NCI-H446 treated with DMSO at 0.1 percent for 48 hours (cell line): ENCODE results near the gene FURIN.
A peak's percentile ranks its signal among the peaks of the same experiment; 100 is the strongest.
"Not testable (repeated sequence)": the region's sequence is repeated elsewhere in the genome, so short reads cannot be mapped to it uniquely, and the experiment has no call there.

ENCODE experiments used
- DNase-seq: peaks from one replicate; lab custom pipeline; 2025; lab: John Stamatoyannopoulos, UW

The FURIN gene

DNA sequence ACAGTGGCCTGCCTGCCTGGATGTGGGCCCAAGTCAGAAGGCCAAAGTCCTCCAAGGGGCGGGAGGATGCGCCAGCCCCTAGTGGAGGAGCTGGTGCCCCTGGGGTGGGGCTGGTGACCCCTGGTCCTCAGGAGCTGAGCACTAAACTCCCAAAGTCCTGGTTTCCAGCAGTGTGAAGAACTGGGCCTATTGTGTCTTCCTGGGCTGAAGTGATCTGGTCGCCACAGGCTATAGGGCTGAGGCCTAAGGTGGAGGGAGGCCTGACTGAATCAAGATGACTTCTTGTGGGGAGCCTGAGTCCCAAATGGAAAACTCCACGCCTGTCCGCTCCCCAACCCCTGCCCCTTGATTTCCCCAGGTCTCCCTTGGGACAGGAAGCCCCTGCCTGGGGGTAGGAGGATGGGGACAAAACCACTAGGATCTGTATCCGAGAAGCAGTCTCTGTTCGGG is 15.2 kb downstream of the FURIN start:
- no peak for DNase-seq

DNA sequence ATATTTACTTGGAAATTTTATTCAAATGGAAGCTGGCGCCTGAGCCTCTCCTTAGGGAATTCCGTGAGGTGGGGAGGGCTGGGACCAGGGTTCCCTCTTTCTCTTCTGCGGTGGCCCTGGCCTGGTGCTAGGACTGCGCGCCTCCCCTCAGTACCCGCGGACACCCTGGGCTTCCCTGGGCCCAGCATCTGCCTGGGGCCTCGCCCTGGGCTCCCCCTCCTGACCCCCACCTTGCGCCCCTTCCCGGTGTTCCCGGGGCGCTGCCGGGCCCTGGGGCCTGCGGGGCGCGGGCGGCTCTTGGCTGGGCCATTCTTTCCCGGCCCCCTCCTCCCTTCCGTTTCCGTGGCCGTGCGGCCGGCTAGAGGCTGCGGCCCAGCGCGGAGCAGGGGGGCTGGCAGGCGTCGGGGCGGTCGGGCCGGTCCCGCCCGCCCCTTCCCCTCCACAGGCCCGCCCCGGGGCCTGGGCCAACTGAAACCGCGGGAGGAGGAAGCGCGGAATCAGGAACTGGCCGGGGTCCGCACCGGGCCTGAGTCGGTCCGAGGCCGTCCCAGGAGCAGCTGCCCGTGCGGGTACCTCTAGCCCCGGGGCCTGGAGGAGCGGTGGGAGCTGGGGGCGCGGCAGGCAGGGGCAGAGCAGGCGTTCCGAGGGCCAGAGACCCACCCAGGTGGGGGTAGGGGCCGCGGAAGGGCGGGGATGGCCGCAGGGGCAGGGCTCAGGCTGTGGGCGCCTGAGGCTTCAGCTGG is 15.8 kb downstream of the FURIN start, which contains the start of gene FES:
TSS of gene FES (plus strand) at position 529 of the 743 bp plus-strand sequence. CDS start 542 bp downstream, outside the sequence.
- no peak for DNase-seq

DNA sequence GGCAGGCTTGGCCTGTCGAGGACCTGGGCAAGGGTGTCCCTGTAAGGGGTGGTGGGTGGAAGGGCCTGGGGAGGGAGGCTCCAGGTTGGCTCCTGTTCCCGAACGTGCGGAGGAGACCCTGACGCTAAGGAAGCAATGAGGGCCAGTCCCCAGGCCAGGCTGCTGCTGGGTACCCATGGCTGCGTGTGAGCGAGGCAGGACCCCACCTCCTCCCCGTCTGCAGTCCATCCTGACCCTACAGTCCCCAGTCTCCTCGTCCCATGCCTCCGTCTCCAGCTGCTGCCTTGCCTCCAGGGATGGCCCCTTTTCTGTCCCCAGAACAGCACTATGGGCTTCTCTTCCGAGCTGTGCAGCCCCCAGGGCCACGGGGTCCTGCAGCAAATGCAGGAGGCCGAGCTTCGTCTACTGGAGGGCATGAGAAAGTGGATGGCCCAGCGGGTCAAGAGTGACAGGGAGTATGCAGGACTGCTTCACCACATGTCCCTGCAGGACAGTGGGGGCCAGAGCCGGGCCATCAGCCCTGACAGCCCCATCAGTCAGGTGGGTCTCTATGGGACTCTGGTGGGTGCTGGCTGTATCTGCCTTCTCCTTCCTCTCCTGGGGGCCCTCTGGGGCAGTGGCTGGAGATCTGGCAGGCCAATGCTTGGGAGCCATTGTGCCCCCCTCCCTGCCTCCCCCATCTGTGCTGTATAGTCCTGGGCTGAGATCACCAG is 16.5 kb downstream of the FURIN start:
- no peak for DNase-seq

DNA sequence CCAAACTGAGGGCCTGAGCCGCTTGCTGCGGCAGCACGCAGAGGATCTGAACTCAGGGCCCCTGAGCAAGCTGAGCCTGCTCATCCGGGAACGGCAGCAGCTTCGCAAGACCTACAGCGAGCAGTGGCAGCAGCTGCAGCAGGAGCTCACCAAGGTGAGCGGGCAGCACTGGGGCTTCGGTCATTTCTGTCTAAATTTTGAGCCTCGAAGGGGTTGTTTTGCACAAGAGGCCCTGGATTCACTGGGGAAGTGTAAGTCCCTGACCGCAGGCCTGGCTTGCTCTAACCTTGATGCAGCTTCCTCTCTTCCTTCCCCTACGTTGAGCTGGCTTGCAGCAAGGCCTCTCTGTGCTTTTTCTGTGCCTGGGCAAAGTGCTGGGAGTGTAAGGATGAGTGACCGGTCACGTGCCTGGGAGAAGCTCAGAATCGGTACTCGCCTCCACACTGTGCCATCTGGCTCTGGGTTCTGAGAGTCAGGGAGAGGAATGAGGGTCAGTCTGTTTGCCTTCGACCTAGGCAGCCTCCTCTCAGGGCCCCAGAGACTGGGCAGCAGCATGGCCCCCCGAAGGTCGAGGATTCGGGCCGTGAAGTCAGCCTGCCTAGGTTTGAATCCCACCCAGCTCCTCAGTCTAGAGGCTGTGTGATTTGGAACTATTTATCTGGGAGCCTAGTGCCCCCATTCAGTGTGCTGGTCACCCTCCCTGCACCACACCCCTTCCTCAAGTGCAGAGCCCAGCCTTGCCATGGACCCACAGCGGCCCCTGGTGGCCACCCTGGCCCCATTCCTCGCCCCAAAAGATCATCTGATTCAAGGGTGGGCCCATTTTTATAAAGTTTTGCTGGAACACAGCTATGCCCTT is 17.3 kb downstream of the FURIN start:
- no peak for DNase-seq

DNA sequence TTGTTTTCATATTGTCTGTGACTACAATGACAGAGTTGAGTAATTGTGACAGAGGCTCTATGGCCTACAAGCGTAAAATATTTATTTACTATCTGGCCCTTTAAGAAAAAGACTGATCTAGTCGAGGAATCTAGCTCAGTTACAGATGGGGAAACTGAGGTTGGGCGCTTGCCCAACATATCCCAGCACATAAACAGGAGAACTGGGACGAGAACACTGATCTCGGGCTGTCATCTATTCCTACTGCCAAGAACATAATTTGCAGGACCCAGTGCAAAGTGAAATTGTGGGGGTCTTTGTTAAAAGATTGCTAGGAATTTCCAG is 17.9 kb downstream of the FURIN start:
- DNase-seq = no peak

DNA sequence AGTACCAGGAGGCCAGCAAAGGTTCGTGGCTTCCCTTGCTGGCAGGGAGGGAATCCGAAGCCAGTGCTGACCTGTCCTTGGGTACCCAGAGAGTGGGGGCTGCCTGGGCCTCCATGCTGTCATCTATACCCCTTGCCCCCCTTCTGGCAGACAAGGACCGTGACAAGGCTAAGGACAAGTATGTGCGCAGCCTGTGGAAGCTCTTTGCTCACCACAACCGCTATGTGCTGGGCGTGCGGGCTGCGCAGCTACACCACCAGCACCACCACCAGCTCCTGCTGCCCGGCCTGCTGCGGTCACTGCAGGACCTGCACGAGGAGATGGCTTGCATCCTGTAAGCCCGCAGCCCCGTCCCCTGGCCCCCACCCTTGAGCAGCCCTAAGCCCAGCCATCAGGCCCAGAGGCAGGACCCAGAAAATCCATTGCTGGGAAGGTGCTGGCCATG is 18.7 kb downstream of the FURIN start:
- no peak for DNase-seq

DNA sequence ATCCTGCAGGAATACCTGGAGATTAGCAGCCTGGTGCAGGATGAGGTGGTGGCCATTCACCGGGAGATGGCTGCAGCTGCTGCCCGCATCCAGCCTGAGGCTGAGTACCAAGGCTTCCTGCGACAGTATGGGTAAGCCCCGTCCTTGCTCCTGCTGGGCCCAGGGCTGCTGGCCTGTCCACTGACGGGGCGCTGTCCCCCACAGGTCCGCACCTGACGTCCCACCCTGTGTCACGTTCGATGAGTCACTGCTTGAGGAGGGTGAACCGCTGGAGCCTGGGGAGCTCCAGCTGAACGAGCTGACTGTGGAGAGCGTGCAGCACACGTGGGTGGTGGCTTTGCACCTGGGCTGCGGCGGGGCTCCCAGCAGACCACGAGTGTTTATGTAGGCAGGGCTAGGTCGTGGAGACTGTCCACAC is 20.9 kb downstream of the FURIN start:
- DNase-seq = no peak

DNA sequence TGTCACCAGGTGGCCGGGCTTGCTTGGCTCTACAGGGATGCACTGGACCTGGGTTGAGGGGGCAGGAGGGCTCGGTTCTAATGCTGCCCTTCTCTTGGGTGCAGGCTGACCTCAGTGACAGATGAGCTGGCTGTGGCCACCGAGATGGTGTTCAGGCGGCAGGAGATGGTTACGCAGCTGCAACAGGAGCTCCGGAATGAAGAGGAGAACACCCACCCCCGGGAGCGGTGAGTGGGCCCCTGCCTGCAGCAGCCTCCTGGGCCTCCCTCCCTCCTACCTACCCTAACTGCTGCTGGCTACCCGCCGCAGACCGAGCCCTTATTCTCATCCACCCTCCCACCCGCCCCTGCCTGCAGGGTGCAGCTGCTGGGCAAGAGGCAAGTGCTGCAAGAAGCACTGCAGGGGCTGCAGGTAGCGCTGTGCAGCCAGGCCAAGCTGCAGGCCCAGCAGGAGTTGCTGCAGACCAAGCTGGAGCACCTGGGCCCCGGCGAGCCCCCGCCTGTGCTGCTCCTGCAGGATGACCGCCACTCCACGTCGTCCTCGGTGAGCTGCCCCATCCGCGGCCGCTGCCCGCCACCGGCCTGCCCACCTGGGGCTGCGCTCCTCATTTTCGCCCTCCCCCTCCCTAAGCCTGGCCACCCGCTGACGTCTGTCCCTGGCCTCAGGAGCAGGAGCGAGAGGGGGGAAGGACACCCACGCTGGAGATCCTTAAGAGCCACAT is 21.5 kb downstream of the FURIN start:
- DNase-seq = no peak

DNA sequence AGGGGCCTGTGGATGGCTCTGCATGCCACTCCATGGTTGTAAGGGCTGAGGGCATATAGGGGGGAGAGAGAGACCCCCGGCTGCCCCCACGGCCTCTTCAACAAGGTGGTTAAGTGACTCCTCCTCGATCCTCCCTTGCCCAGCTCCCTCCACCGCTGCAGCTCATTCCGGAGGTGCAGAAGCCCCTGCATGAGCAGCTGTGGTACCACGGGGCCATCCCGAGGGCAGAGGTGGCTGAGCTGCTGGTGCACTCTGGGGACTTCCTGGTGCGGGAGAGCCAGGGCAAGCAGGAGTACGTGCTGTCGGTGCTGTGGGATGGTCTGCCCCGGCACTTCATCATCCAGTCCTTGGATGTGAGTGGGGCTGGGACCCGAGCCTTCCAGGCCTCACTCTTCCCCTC is 22.5 kb downstream of the FURIN start:
- no peak for DNase-seq

DNA sequence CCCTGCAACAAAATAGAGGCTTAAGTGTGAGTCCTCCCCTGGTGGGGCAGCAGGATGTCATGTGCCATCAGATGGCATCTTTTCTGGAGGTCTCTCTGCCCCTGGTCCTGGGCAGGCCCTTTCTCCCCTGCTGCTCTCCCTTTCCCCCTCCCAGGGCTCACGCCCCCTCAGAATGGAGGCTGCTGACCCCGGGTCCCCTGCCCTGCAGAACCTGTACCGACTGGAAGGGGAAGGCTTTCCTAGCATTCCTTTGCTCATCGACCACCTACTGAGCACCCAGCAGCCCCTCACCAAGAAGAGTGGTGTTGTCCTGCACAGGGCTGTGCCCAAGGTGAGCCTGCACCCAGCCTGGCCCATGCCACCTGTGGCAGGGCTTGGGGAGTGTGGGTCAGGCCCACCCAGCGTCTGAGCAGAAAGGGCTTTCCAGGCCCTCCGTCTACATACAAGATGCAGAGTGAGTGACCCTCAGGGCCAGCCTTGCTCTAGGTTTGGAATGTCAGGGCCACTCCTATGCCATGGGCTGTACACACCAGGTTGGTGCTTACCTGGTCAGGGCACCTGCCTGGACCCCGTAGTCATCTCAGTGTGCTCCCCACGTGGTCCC is 23.1 kb downstream of the FURIN start:
- DNase-seq = no peak

DNA sequence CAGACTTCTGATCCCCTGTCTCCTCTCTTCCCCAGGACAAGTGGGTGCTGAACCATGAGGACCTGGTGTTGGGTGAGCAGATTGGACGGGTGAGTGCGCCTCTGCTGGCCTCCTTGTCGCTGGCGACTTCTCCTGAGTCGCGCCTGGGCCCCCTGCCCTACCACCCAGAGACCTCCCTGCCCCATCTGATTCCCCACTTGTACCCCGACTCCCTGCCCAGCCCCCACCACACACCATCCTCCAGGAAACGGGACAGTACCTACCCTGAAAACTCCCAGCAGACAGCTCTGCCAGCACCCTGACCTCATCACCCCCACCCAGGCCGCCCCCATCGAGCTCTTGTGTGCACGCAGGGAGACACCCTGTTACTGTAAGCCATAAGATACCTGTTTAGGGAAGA is 23.6 kb downstream of the FURIN start:
- DNase-seq = no peak

DNA sequence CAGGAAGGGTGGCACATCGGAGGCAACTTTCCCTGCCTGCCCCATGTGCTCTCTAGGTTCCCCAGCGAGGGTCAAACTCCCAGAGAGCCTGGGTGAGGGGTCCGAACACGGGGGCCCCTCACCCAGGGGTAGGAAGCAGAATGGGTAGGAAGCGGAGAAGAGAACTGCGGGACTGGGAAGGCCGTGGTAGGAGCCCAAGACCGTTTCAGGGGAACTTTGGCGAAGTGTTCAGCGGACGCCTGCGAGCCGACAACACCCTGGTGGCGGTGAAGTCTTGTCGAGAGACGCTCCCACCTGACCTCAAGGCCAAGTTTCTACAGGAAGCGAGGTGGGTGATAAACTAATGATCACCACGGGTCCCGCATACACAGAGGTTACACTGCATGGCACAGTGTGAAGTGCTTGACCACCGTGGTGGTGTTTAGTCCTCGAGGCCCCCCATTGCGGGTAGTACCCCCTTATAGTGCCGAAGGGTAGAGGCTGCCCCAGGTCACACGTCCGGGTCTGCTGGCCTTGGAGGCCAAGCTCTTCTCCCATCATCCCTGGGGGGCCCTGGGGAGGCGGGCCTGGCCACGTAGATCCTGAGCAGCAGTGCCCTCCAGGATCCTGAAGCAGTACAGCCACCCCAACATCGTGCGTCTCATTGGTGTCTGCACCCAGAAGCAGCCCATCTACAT is 24.2 kb downstream of the FURIN start:
- DNase-seq = no peak

DNA sequence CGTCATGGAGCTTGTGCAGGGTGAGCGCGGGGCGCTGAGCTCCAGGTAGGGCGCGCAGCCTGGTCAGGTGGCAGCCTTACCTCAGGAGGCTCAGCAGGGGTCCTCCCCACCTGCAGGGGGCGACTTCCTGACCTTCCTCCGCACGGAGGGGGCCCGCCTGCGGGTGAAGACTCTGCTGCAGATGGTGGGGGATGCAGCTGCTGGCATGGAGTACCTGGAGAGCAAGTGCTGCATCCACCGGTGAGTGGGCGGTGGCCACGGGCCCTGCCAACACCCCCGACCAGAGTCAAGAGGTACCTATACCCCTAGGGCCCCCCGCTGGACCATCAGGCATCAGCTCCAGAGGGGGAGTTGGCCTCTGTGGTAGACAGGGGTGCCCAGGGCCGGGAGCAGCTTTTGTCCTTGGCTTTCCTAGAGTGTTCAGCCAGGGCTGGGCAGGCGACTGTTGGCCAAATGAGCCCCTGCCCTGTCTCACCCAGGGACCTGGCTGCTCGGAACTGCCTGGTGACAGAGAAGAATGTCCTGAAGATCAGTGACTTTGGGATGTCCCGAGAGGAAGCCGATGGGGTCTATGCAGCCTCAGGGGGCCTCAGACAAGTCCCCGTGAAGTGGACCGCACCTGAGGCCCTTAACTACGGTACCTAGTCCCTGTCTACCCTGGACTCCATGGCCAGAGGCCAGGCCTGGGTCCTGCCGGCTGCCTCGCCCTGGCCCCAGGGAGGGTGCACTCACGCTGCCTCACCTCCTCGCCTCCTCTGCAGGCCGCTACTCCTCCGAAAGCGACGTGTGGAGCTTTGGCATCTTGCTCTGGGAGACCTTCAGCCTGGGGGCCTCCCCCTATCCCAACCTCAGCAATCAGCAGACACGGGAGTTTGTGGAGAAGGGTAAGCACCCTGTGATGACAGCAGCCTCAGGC is 25.0 kb downstream of the FURIN start:
- DNase-seq = no peak

DNA sequence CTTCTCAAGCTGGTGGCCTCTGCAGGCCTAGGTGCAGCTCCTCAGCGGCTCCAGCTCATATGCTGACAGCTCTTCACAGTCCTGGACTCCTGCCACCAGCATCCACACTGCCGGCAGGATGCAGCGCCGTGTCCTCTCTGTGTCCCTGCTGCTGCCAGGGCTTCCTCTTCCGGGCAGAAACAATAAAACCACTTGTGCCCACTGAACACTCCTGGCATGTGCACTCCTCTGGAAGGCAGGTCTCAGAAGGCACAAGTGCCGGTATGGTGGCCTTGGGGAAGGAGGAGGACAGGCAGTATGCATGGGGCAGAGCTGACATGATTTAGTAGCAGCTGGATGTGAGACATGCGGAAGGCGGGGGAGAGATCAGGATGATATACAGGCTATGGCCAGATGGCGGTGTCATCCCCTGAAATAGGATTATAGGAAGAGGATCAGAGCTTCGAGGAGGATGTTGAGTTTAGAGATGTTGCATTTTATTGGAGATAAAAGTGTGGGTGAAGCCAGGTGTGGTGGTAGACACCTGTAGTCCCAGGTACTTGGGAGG is 27.3 kb downstream of the FURIN start:
- DNase-seq = no peak

DNA sequence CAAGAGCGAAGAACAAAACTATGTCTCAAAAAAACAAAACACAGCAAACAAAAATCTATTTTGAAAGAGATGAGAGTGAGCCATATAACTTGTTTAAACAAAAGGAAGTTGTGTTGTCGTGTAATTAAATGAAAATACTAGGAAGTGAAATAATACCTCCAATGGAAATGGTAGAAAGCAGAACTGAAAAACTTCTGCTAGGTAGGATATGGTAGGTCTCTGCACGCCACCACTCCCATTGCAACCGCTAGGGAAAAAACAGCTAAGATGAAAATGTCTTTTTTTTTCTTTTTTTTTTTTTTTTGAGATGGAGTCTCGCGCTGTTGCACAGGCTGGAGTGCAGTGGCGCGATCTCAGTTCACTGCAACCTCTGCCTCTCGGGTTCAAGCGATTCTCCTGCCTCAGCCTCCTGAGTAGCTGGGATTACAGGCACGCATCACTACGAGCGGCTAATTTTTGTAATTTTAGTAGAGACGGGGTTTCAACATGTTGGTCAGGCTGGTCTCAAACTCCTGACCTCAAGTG is 28.8 kb downstream of the FURIN start:
- DNase-seq = not testable (repeated sequence)

DNA sequence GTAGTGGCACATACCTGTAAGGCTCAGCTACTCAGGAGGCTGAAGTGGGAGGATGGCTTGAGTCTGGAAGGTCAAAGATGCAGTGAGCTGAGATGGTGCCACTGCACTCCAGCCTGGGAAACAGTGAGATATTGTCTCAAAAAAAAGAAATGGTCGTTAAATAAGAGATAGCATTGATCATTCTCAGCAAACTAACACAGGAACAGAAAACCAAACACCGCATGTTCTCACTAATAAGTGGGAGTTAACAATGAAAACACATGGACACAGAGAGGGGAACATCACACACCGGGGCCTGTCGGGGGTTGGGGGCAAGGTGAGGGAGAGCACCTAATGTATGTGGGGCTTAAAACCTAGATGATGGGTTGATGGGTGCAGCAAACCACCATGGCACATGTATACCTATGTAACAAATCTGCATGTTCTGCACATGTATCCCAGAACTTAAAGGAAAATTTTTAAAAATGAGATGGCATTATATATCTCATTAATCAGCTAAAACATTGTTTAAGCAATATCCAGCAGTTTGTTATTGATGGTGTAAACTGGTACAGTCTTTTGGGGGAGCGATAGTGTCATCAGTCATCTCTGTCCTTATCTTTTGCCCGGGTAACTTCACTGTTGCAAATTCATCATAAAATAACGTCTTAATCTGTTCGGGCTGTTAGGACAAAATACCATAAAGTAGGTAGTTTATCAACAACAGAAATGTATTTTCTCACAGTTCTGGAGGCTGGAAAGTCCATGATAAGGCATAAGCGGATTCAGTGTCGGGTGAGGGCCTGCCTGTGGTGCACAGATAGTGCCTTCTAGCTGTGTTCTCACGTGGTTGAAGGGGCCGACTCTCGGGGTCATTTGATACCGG is 33.0 kb downstream of the FURIN start:
- no peak for DNase-seq

DNA sequence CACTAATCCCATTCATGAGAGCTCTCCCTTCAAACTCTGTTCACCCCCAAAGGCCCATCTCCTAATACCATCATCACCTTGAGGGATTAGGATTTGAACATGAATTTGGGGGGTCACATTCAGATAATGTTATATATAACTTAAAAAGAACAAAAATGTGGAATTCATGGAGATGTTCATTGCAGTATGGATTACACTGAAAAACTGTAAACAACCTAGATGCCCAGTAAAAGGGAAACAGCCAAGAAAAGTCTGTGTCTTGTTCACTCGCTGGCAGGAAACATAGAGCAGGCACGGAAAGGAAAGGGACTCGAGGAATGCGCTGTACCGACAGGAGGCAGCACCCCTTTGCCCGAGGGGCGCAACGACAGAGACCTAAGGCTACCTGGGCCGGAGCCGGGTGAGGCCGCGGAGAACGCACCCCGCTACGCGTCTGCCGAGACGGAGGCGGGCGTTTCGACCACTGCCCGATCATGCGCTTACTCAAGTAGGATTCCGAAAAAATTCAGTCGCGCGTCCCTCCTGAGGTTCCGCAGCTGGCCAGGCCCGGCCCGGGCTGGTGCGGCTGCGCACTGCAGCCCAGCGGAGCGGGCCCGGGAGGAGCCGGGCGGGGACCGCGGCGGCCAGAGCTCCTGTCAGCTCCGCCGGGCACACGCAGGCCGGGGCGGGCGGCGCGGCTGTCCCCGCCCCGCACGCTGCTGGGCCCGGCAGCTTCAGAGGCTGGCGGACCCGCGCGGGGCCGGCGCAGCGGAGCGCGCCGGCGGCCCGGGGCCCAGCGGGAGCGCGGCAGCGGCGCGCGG is 33.9 kb downstream of the FURIN start:
- peak; percentile 40 for DNase-seq
